Left renal cortex interstitium (tissue), 4 donors: ENCODE data around the gene RNU2-63P. TPM values are rescaled to one million over a fixed set of nuclear protein-coding genes. Genes with fewer than 3 reads are reported as not detected.
"Not testable (repeated sequence)": the region's sequence is repeated elsewhere in the genome, so short reads cannot be mapped to it uniquely, and the experiment has no call there.

ENCODE experiments used
- DNase-seq, 4 donors: peaks; one replicate each; pipeline ENCODE4 v3.0.0-alpha.2; 2013; ENCODE audit warnings: low read depth in 4 of 4, low spot score in 2 of 4, missing footprints in 1 of 4
- polyA plus RNA-seq, 4 donors: library from polyadenylated mRNA; unstranded; fragments of 120-200 nt; gene quantifications; one replicate each; pipeline ENCODE4 v1.2.1, GENCODE V29; 2013; ENCODE audit not compliant: insufficient read length in 4 of 4

The RNU2-63P gene
- polyA plus RNA-seq, 4 donors, result not detected

DNA sequence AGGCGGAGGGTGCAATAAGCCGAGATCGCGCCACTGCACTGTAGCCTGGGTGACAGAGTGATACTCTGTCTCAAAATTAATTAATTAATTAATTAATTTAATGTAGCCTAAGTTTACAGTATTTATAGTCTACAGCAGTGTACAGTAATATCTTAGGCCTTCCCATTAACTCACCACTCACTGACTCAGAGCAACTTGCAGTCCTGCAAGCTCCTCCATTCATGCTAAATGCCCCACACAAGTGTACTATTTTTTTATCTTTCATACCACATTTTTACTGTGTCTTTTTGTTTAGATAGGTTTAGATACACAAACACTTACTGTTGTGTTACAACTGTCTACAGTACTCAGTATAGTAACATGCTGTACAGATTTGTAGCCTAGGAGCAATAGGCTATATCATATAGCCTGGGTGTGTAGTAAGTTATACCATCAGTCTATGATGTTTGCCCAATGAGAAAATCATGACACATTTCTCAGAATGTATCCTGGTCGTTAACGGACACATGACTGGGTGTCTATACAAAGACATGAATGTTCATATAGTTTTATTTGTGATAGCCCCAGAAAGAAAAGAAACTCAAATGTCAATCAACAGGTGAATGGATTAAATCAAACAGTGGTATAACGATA, 15.8 kb upstream of the RNU2-63P start:
- DNase-seq, result no peak

DNA sequence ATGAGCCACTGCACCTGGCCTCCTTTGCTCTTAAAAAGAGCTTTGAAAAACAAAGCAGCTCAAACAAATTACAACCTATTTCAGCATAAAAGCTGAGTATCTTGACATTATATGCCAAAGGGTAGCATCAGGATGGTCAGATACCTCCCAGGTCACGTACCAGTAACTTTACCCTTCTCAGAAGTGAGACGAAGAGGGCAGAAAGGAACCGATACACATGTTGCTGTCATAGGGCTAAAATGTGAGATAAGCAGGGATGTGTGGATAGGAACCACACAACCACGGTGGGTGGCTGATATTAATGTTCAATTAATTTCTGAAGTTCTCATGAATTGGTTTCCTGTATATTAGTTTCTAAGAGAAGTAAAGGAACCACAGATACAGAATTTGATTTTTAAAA, 12.6 kb upstream of the RNU2-63P start:
- DNase-seq, result no peak

DNA sequence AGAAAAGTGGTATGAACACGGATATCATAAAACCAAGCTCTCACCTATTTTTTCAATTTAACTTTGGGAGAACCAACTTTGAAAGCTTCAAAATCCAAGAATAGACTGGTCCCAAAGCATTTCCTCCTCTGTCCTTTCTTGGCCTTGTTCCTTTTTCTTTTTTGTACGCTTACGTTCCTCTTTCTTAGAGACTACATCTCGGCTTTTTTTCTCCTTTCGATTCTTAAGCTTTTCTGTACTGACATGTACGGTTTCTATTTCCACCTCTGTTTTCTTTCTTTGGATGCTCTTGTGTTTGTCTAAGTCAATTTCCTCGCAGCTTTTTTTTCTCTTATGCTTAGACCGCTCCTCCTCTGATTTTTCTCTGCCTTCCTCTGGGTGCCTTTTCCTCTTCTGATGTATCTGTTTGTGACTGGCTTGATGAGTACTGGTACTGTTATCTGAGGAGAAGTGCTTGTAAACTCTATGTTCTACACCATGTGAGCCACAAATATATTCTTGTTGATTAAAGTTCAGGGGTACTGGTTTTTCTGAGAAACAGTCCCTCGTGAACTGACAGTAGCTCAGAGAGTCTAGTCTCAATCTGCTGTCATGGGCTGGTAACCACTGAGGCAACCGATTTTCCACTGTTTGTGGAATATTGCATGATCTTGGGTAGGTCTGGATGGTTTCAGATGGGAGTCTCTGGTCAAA, 11.5 kb upstream of the RNU2-63P start:
- no peak for DNase-seq

DNA sequence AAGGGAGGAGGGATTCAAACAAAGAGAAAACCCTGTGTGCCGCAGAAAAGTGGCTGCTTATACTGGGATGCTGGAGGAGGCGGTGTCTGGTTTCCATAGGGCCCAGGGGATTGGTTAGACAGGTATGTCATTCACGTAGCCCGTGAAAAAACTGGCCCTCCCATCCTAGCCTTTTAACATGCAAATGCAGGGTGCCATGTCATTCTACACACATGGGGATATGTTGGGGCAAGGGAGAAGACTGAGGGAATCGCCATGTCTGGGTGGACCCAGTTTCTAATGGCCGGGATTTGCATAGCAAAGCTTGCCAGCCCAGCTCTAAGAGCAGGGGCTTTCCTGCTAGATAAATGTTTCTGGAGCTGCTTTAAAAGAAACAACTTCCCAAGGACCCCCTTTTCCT, 8.2 kb upstream of the RNU2-63P start:
- DNase-seq, result no peak

DNA sequence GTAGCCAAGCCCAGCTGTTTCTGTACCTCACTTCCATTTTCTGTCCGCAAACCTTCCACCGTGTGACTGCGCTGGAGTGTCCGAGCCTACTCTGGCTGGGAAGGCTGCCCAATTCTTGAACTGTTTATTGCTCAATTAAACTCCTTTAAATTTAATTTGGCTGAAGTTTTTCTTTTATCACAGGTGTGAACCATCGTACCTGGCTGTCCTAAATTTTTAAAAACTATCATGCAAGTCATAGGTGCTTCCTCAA, 6.2 kb upstream of the RNU2-63P start:
- DNase-seq, result no peak

DNA sequence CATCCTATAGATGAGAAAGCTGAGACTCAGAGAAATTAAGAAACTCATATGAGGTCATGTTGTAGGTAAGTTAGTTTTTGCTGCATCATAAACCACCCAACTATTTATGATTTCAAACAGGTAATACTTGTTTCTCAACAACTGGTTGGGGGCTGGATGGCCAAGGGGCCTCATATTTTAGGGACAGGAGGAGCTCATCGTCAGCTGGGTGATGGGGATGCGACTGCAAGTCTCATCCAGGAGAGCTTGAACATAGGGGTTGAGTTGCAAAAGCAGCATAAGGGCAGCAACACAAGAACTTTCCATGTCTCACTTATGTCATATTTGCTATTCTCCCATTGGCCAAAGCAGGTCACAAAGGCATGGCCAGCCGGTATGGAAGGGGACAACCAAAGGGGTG, 3.6 kb upstream of the RNU2-63P start:
- DNase-seq, result no peak

DNA sequence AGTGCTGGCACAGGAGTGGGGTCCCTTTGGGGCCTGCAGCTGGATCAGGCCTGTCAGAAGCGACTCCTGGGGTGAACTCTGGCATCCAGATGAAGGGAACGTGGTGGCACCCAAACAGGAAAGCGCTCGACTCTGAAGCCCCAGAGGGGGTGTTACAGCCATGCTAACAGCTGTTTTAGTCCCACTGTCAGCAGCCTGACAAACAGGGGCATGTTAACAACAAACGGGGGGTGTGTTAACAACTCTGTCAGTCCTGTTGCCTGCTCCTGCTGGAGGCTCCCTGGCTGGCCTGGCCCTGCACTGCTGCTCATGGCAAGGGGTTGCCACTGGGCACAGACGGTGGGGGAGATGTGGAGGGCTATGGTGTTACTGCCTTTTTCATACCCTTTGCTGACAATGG, 2.6 kb upstream of the RNU2-63P start:
- DNase-seq, result no peak

DNA sequence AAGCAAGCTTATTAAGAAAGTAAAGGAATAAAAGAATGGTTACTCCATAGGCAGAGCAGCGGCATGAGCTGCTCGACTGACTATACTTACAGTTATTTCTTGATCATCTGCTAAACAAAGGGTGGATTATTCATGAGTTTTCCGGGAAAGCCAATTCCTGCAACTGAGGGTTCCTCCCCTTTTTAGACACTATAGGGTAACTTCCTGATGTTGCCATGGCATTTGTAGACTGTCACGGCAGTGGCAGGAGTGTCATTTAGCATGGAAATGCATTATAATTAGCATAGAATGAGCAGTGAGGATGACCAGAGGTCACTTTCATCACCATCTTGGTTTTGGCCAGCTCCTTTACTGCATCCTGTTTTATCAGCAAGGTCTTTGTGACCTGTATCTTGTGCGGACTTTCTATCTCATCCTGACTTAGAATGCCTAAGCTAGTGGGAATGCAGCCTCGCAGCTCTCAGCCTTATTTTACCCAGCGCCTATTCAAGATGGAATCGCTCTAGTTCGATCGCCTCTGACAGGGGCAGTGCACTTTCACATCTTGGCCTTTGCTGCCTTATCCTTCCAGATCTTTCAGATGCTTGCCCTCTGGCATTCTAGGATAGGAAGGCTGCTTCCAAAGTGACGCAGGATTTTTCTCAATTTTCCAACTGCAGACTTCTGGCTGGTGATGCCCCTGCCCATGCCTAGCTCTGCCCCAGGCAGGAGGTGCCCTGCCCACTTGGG, 1.9 kb upstream of the RNU2-63P start:
- not testable (repeated sequence) for DNase-seq

DNA sequence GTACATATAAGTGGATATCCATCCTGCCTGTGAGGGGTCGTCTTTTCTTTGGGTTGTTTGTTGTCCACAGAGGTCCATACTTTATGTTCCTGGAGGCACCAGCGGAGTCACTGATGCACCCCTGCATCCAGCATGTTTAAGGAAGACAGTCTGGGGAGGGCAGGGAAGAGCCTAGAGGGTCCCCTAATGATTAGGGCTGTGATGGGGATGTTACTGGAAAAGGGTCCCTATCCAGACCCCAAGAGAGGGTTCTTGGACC, 1.4 kb upstream of the RNU2-63P start:
- DNase-seq, result not testable (repeated sequence)

DNA sequence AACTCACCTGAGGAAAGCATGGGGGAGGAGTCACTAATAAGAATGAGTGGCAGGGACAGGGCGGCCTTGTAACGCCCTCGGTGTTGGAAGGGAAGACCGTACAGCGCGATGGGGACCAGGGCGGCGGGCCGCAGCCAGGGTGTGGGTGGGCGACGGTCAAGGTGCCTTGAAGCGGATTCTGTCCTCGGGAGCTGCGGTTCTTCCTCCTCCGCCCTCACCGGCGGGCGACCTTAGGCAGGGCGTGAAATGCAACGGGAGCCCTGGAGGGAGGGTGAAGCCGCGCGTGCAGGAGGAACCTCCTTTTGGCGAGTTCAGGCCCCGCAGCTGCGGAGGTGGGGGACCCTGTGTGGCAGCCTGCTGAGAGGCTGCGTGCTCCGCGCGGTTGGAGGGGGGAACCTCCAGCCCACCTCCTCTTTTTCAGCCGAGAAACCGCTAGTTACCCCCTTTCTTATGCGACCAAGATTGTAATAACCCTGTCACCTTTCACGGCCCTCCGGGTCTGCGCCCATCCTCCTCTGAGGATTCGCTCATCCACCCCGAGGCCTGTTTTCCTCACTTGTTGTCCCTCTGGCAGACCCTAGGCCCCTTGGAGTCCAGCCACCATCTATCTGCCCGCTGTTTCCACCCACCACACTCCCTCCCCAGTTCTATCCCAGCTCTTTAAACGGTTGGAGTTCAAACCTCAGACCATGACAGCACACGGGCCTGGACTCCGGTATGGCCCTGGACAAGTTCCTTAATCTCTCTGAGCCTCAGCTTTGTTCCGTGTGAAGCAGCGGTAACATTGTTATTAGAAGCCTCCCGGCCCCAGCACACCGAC, 823 bp upstream of the RNU2-63P start:
- DNase-seq, result peak in 1 of 4 donors; percentile 75

DNA sequence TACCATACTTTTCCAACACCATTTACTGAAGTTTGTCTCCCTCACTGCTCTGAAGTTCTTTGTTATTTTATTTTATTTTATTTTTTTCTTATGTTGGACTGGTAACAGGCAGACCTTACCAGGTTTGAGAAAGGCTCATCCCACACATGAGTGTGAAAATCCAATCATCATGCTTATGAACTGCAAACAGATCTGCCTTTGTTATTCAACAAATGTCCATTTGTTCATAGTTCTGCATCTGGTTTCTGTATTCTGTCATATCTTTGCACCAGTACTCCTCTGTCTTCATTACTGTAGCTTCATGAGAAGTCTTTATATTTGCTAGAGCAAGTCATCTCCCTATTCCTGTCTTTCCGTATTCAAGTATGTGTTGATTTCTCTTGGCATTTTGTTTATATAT, 5.3 kb downstream of the RNU2-63P start:
- DNase-seq, result no peak

DNA sequence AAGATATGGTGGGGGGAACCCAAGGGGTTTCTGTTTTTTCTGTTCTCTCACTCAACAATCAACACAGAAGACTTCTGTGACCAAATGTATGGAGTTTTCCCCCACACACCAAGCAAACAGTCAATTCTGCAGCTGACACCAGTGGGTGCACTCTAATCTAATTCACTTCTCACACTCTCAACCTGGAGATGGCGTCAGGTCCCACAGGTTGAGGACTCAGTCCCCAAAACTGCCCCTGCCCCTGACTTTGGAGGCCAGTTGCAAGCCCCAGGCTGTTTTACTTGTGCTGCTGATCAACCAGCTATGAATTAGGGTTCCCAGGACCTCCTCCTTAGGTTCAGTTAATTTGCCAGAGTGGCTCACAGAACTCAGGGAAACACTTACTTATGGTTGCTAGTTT, 6.2 kb downstream of the RNU2-63P start:
- DNase-seq, result no peak

DNA sequence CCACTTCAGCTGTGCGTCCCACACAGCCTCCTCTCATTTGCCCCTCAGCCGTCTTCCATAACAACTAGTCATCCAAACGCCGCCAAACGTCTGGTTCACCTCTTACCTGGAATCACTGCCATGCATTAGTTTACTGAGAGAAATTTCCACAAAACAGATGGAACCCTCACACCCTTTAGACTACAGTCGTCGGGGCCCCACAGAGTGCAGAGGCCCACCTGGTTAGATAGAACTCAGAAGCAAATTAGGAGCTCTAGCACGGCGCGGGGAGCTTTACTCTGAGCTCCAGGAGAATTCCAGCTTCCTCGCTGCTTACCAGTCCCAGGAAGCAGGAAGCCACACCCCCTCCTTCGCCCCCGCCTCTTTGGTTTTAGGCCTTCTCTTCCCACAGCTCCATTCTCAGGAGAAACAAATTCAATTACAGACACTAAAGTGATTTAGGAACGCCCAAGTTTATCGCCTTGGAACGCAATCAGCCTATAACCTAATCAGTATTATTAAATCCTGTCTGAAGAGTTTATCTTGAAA, 9.4 kb downstream of the RNU2-63P start:
- DNase-seq, result no peak

DNA sequence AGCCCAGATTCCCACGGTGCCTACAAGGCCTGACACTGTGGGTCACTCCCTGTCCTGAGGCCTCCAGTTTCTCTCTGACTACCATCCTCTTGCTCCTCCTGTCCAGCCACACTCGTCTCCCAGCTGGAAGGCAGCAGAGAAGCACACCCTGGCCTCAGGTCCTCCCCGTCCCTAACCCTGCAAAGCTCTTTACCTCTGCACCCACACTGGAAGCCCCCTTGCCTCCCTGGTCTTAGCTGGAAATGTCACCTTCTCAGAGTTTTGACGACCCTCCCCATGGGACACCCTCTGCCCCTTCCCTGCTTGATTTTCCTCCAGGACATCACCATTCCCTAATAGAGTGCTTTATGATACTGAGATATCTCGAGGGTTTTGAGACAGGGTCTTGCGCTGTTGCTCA, 10.6 kb downstream of the RNU2-63P start:
- no peak for DNase-seq

DNA sequence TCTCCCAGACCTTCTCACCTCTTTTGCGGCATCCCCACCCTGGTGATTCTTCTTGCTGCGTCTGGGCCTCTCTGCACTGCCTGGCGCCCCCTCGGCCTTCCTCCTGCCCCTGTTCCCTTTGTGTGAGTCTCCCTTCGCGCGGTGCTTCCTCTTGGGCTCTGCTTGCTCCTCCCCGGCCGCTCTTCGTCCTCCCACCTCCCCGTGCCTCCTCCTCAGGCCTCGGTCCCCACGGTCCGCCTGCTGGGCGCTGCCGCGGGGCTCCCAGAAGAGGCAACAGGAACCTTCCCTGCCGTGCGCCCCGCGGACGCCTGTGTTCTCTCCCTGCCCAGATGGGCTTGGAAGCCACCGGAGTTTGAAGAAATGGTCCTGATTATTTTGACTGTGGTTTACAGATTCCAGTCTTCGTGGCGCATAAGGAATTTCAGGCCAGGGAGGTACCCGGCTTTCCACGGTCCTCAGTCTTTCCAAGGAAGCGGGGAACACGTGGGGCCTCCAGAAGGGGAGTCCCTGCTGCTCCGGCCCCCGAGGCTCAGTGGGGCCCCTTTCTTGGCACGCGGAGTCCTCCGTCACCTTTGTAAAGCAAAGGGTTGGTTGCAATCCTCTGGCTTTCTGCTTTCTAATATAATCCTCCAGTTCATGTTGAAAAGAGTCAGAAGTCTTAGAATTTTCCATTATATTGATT, 13.1 kb downstream of the RNU2-63P start:
- no peak for DNase-seq

DNA sequence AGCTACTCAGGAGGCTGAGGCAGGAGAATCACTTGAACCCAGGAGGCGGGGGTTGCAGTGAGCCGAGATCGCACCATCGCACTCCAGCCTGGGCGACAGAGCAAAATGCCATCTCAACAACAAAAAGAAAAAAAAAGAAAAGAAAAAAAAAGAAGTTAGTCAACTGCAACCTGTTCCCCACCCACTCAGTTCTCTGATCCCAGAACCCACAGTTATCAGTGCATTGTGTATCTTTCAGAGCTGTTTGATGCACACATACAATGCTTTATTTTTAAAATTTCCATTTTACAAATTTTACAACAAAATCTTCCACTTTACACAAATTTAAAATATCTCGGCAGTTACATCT, 14.0 kb downstream of the RNU2-63P start:
- no peak for DNase-seq

DNA sequence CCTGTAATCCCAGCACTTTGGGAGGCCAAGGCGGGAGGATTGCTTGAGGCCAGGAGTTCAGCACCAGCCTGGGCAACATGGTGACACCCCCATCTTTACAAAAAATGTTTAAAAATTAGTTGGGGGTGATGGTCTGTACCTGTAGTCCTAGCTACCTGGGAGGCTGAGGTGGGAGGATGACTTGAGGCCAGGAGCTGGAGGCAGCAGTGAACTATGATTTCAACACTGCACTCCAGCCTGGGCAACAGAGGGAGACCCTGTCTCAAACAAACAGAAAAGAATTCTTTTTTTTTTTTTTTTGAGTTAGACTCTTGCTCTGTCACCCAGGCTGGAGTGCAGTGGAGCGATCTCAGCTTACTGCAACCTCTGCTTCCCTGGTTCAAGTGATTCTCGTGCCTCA, 15.9 kb downstream of the RNU2-63P start:
- not testable (repeated sequence) for DNase-seq

DNA sequence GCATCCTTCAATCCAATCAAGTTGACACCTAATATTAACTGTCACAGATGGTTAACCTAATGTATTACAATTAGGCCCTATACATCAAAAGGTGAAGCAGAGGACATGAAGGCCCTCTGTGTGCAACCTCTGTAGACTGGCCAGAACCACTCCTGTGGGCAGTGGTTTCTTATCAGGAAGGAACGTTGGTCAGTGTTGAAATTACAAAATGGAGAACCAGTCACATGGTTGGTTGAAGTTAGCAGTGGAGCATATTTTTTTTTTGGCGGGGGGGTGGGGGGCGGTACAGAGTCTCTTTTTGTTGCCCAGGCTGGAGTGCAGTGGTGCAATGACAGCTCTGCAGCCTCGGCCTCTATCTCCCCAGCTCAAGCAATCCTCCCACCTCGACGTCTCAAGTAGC, 19.8 kb downstream of the RNU2-63P start:
- no peak for DNase-seq

DNA sequence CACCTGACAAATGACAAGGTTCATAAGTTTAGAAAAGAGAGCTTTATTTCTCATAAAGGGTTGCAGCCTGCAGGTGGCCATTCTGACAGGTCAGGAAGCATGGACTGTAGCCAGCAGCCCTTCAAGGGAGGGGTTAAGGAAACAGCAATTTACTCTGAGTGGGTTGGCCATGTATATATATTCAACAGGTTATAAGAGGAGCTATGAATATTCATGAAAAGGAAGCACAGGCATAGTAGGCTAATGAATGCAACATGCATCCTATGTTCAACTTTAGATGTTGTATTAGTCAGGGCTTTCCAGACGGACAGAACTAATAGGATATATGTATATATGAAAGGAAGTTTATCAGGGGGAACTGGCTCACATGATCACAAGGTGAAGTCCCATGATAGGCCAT, 20.6 kb downstream of the RNU2-63P start:
- no peak for DNase-seq

DNA sequence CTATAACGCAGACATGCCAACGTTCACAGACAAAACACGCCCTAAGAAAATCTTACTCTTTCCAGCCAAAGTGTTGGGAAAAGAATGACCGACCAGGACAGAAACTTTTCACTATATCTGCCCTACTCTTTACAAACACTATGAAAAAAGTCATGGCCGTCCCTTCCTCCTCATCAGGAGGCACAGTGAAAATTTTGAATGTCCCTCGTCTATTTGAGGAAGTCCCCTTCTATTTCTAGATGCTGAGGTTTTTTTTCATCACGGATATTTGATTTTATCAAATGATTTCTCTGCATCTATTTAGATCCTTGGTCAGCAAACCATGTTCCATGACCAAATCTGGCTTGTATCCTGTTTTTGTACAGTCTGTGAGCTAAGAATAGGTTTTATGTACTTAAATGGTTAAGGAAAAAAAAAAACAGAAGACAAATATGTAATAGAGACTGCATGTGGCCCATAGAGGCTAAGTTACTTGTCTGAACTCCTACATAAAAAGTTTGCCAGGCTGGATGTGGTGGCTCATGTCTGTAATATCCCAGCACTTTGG, 22.0 kb downstream of the RNU2-63P start:
- DNase-seq, result not testable (repeated sequence)

DNA sequence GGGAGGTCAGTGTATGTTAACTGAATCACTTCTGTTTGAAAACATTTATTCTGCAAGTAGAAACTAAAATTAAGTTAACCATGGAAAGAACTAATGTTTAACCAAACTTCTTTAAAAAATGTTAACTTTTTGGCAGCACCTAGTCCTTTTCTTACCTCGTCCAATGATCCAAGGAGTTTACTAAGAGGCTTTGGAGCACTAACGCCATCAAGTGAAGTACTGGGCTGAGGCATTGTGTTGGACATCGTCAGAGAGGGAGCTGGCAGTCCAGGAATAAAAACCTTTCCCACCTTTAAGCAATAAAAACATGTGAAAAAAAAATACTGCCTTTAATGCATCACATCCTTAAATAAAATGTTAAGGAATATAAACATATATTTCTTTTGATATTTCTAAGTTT, 23.8 kb downstream of the RNU2-63P start:
- DNase-seq, result not testable (repeated sequence)
